ENCODE data around the gene SH3PXD2A.

DNA sequence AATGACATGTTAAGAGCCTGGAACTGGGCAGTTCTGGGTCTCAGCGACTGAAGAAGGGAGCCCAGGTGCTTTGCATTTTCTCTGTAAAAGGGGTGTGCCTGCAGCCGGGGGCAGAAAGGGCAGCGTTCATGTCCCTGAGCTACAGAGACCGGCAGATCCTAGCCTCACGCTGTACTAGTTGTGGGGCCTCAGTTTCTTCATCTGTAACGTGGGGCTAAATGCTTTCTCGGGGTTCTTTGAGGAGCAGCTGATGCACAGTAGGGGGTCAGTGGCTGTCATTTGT, 282.2 kb downstream of the SH3PXD2A start:
- no peak for TF ChIP-seq CTCF (conservative IDR thresholded peaks at IDR 0.05 in 1 of 2, IDR thresholded peaks at IDR 0.05 in 1 of 2; ENCODE audit: extremely low read depth in 1 of 2, insufficient read depth in 1 of 2, low read depth in 1 of 2, low read length in 2 of 2)
- no peak for TF ChIP-seq EZH2 (IDR thresholded peaks at IDR 0.05; ENCODE audit: borderline replicate concordance, low read length)

Measured in mammary epithelial cell (primary cell).